B cell (primary cell): Measurements from ENCODE around the gene SLC19A1.

ENCODE experiments used
- EZH2 ChIP-seq: IDR thresholded peaks from 2 replicates; pipeline ENCODE4 v1.6.1; 2012; ENCODE audit warnings: borderline replicate concordance, low read depth, mild to moderate bottlenecking, moderate library complexity, low read length; ENCODE audit not compliant: insufficient read depth, poor library complexity, severe bottlenecking
- TF ChIP-seq, protein P1 (sequence below): fragments of 200-600 bp; IDR thresholded peaks from one replicate; pipeline ENCODE4 v1.8.0; 2022; ENCODE audit warnings: antibody characterized with exemption, mild to moderate bottlenecking

DNA sequence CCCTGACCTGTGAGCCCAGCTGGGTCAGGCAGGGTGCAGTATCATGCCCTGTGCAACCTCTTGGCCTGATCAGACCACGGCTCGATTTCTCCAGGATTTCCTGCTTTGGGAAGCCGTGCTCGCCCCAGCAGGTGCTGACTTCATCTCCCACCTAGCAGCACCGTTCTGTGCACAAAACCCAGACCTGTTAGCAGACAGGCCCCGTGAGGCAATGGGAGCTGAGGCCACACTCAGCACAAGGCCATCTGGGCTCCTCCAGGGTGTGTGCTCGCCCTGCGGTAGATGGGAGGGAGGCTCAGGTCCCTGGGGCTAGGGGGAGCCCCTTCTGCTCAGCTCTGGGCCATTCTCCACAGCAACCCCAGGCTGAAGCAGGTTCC, 29.6 kb downstream of the SLC19A1 start:
- TF ChIP-seq, protein P1, sequence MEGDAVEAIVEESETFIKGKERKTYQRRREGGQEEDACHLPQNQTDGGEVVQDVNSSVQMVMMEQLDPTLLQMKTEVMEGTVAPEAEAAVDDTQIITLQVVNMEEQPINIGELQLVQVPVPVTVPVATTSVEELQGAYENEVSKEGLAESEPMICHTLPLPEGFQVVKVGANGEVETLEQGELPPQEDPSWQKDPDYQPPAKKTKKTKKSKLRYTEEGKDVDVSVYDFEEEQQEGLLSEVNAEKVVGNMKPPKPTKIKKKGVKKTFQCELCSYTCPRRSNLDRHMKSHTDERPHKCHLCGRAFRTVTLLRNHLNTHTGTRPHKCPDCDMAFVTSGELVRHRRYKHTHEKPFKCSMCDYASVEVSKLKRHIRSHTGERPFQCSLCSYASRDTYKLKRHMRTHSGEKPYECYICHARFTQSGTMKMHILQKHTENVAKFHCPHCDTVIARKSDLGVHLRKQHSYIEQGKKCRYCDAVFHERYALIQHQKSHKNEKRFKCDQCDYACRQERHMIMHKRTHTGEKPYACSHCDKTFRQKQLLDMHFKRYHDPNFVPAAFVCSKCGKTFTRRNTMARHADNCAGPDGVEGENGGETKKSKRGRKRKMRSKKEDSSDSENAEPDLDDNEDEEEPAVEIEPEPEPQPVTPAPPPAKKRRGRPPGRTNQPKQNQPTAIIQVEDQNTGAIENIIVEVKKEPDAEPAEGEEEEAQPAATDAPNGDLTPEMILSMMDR, result no peak
- no peak for TF ChIP-seq EZH2
